ENCODE data around the gene CRB2.

CRB2 gene

DNA sequence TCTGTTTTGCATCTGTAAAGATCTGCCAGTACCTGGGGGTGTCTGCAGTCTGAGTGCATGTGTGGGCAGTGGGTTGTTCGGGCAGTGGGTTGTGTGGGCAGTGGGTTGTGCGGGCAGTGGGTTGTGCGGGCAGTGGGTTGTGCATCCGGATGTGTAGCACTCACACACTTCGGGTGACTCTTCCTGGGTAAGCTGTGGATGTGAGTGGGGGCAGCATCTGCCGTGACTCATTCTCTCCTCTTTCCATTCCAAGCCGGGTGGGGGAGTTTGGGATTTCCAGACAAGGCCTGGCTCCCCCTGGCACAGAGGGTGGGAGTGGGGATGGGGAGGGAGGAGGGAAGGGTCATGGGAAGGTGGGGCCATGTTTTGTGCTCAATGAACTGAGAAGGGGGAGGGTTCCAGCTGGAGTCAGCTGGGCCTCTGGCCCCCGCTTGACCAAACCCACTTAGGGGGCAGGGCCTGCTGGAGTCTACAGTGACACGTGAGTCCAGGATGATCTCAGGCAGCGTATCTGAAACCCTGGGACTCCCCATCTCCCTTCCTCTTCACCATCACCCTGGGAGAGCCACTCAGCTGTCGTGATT is 8.3 kb downstream of the CRB2 start:
- DNase-seq (ENCODE audit: low read depth) = no peak

DNA sequence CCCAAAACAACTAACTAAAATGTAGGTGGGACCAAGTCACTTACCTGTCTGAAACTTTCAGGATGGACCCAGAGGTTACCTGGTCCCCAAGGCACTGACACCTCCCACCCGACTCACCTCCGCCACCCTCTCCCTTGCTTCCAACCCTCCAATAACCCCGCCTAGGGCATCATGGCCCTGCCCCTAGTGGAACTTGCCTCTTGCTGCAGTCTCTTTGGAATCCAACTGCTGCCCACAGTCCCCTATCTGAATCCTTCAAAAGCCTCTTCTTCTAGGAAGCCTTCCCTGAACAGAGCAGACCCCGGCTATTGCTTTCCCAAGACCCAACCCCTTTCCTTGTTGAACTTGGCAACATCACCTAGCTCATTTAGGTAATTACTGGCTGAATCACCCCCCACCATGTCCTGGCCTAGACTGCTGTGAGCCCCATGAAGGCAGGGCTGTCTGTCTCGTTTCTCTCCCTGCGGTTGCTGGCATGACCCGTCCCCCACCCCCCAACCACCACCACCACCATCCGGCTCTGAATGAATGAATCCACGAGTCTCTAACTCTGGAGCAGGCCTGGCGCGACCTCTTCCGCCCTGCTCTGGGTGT is 9.4 kb downstream of the CRB2 start:
- DNase-seq (ENCODE audit: low read depth) = no peak

DNA sequence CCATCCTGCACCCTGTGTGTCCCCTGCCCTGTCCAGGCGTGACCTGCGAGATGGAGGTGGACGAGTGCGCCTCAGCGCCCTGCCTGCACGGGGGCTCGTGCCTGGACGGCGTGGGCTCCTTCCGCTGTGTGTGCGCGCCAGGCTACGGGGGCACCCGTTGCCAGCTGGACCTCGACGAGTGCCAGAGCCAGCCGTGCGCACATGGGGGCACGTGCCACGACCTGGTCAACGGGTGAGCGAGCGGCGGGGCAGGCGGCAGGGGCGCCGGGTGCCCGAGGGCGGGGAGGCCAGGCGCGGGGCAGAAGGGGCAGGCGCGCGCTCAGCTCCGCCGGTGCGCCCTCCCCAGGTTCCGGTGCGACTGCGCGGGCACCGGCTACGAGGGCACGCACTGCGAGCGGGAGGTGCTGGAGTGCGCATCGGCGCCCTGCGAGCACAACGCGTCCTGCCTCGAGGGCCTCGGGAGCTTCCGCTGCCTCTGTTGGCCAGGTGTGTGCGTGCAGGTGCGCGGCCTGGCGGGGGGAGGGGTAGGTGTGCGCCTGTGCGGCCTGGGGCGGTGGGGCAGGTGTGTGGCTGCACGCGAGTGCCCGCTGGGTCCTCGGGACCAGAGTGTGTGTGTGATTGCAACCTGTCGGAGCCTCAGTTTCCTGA is 10.0 kb downstream of the CRB2 start:
- DNase-seq (ENCODE audit: low read depth) = no peak

DNA sequence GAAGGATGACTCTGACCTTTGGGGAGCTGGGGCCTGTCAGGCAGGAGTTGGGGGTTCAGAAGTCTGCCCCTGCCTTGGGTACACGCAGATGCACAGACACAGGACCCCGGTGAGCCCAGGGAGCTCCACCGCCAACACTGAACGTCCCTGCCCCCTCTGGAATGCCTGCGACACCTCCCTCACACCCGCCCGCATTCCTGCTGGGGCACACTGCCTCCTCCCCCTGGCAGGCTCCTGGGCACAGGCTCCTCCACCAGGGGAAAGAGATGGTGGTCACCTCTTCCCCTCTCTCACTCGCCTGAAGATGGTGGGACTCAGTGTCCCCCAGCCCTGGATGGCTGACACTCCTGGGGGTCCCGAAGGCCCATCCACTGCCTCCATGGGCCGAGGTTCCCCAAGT is 12.0 kb downstream of the CRB2 start:
- DNase-seq (ENCODE audit: low read depth) = no peak

DNA sequence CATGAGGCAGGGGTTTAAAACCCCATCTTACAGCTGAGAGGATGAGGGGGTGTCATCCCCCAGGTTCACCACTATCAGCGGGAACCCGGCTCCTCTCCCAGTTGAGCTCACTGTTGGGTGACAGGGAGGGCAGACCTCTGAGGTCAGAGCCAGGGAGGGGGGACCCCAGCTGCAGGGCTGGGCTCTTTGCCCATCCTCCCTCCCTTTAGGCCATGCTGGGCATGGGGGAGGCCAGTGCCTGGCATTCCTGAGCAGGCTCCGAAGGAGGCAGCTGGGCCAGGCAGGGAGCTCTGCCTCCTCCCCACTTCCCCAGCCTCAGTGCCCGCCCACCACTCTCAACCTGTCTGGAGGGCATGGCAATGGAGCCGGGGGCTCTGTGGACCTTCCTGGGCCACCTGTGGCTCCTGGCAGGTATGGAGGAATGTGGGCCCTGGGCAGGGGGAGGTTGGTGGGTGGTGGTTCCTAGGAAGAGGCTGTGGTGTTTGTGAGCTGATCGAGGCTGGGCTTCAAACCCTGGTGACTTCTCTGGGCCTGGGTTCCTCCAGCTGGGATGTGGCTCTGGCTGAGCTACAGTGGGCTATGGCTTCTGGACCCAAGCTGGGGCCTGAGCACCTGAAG is 12.6 kb downstream of the CRB2 start:
- DNase-seq (ENCODE audit: low read depth) = no peak

DNA sequence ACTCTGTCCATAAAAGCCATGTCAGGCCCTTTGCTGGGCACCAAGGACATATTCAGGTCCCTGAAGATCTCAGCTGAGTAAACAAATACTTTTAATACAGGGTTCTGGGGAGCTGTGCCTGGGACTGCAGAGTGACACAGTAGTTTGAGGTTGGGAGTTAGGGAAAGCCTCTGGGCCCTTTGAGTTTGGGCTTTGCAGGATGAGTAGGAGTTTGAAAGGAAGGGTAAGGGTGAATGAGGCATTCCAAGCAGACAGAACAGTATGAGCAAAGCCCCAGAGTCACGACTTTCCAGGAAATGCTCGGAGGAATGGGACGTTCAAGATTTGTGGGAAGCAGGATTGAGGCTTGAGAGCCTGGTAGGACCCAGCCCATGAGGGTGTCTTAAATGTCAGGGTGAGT is 13.3 kb downstream of the CRB2 start:
- DNase-seq (ENCODE audit: low read depth) = no peak

DNA sequence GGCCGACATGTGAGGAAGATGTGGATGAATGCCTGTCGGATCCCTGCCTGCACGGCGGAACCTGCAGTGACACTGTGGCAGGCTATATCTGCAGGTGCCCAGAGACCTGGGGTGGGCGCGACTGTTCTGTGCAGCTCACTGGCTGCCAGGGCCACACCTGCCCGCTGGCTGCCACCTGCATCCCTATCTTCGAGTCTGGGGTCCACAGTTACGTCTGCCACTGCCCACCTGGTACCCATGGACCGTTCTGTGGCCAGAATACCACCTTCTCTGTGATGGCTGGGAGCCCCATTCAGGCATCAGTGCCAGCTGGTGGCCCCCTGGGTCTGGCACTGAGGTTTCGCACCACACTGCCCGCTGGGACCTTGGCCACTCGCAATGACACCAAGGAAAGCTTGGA is 14.1 kb downstream of the CRB2 start:
- DNase-seq (ENCODE audit: low read depth) = no peak

DNA sequence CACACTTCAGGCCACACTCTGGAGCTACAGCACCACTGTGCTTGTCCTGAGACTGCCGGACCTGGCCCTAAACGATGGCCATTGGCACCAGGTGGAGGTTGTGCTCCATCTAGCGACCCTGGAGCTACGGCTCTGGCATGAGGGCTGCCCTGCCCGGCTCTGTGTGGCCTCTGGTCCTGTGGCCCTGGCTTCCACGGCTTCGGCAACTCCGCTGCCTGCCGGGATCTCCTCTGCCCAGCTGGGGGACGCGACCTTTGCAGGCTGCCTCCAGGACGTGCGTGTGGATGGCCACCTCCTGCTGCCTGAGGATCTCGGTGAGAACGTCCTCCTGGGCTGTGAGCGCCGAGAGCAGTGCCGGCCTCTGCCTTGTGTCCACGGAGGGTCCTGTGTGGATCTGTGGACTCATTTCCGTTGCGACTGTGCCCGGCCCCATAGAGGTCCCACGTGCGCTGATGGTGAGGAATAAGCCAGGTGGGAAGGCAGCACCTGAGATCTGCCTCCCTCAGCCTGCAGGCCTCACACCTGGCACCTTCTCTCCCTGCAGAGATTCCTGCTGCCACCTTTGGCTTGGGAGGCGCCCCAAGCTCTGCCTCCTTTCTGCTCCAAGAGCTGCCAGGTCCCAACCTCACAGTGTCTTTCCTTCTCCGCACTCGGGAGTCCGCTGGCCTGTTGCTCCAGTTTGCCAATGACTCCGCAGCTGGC is 14.7 kb downstream of the CRB2 start:
- DNase-seq (ENCODE audit: low read depth) = no peak

DNA sequence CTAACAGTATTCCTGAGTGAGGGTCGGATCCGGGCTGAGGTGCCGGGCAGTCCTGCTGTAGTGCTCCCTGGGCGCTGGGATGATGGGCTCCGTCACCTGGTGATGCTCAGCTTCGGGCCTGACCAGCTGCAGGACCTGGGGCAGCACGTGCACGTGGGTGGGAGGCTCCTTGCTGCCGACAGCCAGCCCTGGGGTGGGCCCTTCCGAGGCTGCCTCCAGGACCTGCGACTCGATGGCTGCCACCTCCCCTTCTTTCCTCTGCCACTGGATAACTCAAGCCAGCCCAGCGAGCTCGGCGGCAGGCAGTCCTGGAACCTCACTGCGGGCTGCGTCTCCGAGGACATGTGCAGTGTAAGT is 15.2 kb downstream of the CRB2 start:
- DNase-seq (ENCODE audit: low read depth) = no peak

DNA sequence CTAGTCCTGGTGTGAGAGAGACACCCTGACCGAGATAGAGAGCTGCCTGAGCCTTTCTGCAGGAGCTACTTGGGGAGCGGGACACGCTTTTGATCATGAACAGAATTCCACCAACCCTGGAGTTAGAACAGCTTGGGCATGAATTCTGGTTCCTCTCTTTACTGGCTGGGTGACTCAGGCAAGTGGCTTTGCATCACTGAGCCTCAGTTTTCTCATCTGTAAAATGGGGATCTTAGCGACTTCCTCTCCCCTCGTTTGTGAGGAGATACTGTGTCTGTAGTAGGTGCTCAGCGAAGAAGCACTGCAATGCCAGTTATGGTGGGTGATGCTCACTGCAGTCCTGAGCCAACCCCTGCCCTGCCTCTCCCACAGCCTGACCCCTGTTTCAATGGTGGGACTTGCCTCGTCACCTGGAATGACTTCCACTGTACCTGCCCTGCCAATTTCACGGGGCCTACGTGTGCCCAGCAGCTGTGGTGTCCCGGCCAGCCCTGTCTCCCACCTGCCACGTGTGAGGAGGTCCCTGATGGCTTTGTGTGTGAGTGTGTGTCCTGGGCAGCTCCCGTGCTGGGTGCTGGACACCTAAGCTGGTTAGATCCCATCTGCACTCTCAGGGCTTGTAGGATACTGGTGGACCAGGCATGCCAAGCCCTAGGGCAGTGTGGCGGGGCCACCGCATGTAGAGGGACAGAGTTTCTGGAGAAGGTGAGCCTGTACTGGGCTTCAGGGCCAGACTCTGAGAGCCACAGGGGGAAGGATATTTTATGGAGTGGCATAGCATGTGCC is 16.0 kb downstream of the CRB2 start:
- no peak for DNase-seq (ENCODE audit: low read depth)

DNA sequence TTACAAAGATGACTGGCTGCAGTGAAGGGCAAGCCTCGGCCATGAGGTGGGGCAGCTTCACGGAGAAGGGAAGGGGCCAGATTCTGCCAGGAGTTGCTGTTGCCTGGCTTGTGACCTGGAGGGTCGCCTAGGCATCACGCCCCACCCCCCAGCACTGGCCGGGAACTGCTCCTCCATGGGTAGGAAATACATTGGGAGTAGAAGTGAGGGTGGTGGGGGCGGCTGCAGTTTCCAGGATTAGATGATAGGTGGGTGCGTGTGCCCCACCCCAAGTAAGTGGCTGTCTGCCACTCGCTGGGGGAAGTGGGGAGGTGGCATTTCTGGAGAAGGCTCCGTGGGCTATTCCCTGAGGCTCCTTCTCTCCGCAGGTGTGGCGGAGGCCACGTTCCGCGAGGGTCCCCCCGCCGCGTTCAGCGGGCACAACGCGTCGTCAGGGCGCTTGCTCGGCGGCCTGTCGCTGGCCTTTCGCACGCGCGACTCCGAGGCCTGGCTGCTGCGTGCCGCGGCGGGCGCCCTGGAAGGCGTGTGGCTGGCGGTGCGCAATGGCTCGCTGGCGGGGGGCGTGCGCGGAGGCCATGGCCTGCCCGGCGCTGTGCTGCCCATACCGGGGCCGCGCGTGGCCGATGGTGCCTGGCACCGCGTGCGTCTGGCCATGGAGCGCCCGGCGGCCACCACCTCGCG is 16.9 kb downstream of the CRB2 start:
- DNase-seq (ENCODE audit: low read depth) = no peak

DNA sequence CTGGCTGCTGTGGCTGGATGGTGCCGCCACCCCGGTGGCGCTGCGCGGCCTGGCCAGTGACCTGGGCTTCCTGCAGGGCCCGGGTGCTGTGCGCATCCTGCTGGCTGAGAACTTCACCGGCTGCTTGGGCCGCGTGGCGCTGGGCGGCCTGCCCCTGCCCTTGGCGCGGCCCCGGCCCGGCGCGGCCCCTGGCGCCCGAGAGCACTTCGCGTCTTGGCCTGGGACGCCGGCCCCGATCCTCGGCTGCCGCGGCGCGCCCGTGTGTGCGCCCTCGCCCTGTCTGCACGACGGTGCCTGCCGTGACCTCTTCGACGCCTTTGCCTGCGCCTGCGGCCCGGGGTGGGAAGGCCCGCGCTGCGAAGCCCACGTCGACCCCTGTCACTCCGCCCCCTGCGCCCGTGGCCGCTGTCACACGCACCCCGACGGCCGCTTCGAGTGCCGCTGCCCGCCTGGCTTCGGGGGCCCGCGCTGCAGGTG is 17.5 kb downstream of the CRB2 start:
- no peak for DNase-seq (ENCODE audit: low read depth)

DNA sequence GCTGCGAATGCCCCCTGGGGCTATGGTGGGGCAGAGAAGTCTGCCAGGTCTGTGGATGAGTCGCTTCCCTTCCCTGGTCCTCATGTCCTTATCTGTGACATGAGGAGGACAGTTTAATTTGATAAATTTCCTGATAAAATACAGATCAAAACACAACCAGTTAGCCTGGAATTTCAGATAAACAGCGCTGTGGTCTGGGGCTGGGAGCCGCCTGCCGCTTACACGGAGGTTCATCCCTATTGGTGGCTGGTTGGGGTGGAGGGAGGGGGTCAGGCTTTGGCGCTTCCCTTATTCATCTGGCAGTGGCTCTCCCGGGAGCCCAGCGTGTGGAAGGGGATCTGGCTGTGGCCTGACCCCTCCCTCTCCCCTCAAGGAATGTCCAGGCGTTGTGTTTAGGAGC is 17.9 kb downstream of the CRB2 start:
- DNase-seq (ENCODE audit: low read depth) = no peak

DNA sequence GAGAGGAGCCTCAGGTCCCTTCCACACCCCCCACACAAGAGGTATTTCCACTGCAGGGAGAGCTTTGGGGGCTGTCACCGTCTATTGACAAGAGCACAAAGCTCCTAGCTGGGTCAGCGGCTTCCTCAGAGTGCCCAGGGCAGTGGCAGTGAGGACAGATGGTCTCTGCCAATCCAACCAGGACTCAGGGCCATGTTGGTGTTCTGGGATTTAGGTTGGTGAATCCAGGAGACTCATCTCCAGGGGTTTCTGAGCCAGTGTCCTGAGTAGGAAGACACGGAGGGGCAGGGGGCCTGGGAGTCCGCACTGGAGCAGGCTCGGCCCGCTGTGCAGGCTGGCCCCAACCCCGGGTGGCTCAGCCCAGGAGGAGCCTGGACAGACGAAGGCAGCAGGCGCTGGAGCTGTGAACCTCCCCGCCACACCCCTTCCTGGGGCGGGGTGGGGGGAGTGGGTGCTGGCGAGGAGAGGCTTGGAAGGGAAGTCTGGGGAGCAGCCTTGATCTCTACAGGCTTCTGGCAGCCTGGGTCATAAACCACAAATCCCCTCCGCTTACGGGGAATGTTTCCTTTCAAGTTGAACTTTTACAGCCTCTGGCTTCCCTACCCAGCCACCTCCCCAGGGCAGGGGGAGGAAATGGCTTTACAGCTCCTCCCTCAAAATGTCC is 19.6 kb downstream of the CRB2 start:
- no peak for DNase-seq (ENCODE audit: low read depth)

DNA sequence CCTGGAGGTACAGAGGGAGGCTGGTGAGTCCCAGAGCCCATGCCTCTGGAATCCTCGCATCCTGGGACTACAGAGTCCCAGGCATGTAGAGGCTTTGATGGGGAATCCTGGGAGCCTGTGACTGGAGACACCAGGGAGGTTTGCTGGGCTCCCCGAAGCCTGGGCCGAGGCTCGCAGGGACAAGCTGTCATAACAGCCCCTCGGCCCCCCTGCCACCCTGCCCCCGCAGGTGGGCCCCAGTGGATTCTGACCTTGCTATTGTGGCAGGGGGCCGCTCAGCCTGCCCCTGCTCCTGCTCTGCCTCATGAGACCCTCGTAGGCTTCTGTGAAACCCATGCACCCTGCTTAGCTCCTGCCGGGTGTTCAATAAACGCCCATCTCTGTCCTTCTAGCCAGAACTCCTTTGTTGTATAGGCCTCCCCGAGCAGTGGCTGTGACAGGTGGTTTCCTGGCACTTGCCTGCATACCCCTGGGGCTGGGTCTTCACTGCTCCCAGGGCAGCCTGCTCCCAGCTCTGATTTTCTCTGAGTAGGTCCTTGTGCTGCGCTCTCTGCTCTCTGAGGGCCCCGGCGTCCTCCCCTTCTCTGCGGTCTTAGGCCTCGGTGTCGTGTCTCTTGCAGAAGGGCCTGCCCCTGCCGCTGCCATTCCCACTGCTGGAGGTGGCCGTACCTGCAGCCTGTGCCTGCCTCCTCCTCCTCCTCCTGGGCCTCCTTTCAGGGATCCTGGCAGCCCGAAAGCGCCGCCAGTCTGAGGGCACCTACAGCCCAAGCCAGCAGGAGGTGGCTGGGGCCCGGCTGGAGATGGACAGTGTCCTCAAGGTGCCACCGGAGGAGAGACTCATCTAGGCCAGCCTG is 20.4 kb downstream of the CRB2 start:
- DNase-seq (ENCODE audit: low read depth) = no peak

DNA sequence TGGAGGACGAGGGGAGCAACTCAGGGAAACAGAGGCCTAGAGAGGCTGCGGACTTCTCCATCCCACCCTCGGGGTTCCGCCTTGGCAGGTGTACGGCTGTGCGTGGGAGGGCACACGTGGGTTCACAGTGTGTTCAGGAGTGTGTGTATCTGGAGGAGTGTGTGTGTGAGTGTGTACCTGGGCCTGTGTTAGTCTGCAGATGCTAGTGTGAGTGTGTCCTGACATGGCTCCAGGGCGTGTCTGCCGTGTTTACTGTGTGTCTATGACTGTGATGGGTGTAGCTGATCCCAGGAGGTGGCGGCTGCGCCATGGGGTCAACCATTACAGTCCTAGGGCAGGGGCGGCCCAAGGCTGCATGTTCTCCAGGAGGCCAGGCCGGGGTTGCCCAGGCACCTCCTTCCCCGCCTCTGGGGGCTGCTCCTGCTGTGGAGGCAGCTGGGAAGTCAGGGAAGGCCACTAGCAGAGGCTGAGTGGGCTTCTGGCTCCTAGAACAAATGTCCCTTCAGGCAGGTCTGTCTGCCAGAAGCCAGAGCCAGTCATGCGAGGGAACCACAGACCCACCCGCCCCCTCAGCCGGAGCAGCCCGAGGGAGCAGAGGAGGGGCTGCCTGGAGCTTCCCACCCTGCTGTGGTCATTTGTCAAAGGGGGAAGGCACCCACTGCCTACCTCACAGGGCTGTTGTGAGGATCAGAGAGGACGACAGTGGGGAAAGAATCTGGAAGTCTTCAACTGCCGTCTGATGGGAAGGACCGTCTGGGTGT is 21.4 kb downstream of the CRB2 start:
- no peak for DNase-seq (ENCODE audit: low read depth)

DNA sequence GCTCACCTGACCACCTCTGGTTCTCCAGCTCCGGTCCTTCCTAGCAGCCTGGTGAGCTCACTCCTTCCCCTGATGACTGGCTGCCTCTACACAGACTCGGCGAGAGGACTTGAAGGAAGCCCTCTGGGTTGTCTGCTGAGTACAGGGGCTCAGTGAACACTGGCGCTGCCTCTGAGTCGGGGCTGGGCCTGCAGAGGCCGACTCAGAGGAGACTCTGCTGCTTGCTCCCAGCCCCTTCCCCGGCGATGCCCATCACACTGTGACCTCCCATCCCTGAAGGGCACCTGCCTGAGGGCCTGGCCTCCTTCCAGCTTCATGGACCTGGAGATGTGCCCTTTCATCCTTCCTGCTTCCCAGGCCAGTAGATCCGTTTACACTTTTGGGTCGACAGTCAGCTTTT is 22.0 kb downstream of the CRB2 start:
- DNase-seq (ENCODE audit: low read depth) = no peak

DNA sequence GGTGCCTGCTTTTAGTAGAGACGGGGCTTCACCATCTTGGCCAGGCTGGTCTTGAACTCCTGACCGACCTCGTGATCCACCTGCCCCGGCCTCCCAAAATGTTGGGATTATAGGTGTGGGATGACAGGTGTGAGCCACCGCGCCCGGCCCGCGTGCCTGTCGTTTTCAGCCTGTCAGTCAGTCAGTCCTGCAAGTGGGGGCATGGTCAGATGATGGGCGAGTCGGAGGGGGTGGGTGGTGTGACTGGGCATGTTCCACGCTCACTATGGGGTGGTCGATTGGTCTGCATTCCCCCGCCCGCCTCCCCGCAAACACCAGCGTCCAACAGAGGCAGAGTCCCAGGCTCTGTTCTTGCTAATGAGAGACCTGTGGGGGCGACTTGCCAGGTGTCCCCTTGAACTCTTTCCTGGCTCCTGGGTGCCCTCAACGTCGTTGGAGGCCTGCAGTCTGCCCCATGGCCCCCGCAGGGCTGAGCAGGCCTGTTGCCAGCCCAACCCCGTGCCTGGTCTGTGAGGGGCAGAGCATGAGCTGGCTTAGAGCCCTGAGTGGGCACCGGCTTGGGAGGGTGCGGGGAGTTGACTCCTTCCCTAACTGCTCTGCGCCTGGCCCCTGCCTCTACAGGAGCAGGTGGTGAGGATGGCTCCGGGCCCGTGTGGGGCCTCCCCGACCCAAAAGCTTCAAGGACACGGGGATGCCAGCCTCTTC is 23.1 kb downstream of the CRB2 start:
- no peak for DNase-seq (ENCODE audit: low read depth)
